HuH-7 (cell line): ENCODE data around the gene ZFP36L2.

Source experiments
- DNase-seq: peaks from one replicate; pipeline ENCODE4 v3.0.0; 2011; ENCODE audit warnings: low spot score

The ZFP36L2 gene

DNA sequence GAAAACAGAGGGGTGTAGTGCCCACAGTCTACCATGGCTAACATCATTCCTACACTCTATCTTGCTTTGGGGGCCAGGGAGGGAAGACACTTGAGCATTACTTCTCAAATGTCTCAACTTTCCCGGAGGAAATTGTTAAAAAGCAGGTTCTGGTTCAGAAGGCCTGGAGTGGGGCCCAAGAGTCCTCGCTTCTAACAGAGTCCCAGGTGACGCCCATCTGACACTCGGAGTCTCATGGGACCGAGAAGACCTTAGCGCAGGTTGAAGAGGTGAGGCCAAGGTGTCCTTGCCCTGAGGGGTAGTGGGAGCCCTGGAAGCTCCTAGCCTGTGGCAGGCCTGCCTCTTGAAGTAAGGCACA, 40.1 kb downstream of the ZFP36L2 start:
- no peak for DNase-seq

DNA sequence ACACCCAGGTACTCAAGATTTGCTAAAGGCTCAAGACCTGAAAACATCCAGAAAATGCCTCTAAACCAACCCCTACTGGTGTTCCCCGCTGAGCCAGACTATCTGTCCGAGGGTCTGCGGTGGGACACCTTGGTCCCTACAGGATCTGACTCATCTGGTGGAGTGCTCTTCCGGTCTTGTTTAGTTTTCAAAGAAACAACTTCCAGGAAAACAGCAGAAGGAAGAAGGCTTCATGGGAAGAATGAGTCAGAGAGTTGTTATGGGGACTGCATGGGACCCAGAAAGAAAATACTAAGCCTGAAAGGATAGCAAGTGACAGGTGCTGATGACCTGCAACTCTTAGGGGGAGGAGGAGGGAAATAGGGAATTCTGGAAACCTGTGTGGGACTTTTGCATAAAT, 41.3 kb downstream of the ZFP36L2 start:
- no peak for DNase-seq

DNA sequence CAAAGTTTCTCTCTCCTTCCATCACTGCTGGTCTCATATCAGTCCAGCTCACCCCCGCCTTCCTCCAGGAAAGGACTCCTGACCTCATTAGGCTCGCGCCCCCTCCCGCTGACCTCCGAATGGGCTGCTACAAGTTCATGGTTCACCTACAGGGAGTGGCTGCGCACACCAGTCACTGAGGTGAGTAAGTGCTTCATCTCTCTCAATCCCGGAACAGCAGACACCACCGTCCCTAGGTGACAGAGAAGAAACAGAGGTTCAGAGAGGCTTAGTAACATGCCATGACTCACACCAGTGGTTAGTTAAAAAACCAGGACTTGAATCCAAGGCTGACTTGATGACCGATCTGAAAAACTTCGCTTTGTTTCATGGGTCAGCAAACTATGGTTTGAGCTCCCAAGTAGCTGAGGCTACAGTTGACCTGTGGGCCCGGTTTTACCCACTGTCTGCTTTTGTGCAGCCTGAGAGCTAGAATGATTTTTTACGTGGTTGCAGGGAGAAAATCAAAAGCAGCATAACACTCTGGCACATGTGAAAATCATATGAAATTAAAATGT, 42.0 kb downstream of the ZFP36L2 start:
- DNase-seq, result no peak

DNA sequence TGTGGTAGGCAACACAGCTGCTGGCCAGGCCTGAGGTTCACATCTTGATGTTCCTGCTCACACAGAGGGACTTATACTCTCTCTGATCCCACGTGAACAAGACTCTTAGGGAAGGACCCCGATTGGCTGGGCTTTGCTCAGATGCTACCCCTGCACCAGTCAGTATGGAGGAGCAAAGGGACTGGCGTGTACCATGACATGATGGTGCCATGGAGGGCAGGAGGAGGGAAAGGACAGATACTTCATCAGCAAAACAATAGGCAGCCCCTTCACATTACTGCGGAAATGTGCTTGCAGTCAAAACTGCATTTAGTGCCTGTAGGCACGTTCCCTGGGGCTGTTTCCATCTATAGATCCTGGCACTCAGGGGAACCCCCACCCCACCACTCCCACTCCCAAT, 42.7 kb downstream of the ZFP36L2 start:
- no peak for DNase-seq

DNA sequence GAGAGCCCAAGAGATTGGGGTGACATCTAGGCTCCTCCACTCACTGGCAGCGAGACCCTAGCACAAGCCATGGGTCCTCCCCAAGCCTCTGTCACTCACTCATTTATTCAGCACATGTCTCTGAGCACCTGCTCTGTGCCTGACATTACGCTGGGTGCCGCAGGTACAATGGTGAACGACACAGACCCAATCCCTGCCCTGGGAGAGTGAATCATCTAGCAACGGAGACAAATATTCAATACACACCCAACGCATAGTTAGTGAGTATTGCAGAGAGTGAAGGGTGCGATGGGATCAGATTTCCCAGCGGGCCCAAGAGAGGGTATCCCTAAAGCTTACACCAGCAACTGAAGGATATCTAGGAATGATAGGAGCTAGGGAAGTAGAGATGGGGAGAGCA, 45.5 kb downstream of the ZFP36L2 start:
- DNase-seq, result no peak

DNA sequence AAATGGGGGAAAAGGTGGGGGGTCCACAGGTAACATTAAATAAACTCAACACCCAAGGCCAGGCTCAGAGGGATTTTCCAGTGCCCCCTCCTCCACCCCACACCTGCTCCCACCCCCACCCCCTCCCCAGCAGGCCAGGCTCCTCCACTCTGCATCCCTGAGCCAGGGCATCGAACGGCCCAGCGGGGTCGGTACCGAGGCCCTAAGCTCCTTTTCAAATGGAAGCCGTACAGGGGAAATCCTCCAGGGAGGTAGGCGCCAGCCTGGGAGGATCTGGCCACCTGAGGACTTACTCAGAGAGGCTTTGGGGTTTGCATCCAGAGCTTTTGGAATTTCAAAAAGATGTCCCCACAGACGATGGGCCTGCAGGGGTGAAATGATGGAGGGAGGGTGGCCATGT, 46.5 kb downstream of the ZFP36L2 start:
- DNase-seq, result no peak

DNA sequence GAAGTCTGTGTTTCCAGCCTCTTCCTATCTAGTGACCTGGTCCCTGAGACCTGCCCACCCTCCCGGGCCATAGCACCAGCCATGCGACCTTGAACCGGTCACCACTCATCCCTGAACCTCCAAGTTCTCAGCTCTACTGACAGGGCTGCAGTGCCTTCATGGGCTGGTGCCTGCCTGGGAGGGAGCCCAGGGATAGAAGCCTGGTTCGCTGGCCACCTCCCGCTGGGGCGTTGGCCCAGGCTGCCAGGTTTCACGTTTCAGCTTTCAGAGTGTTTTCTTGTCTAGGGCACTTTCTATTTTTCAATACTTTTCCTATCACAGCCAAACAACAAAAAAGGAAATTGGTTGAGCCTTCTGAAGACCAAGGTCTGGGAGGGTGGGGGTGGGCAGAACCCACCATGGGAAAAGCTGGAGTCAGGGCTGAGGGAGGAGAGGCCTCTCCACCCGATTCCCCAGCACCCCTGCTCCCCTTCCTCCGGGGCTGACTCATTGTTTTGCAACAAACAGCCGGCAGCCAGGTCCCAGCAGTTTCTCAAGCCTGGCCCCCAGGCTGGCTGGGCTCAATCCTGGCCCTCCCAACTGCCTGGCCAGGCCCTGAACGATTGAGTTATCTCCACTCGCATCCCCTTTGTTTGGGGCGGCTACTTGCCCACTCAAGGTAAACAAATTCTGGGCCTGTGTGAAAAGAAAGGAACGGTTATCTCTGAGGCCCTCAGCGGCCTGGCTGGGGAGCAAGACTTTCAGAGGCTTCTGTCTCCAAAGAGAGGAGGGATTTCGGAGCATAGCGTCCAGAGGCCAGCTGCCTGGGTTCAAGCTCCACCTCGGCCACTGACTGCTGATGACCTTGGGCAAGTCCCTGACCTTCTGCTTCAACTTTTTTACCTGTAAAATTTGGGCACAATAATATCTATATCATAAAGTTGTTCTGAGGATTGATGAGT, 47.5 kb downstream of the ZFP36L2 start:
- DNase-seq, result no peak

DNA sequence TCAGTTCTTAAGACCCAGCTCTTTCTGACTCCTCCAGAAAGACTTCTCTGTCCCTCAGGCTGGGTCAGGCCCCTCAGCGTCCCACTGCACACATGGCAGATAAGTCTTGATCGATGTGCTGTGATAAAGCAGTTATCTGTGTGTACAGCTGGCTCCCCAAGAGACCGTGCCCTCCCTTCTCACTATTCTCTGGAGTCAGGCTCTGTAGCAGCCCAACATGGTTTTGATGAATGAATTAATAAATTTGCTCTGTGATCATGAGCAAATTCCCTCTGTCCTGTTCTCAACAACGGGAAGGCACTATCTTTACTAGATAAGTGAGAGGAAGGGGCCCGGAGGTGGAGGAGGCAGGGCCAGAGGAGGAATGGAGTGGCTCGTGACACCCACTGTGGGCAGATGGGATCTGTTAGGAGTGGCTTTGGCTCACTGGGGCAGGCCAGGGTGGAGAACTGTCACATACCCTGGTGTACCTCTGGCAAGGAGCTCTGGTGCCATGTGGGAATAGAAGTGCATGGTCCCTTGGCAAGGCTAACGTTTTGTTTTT, 48.3 kb downstream of the ZFP36L2 start:
- no peak for DNase-seq

DNA sequence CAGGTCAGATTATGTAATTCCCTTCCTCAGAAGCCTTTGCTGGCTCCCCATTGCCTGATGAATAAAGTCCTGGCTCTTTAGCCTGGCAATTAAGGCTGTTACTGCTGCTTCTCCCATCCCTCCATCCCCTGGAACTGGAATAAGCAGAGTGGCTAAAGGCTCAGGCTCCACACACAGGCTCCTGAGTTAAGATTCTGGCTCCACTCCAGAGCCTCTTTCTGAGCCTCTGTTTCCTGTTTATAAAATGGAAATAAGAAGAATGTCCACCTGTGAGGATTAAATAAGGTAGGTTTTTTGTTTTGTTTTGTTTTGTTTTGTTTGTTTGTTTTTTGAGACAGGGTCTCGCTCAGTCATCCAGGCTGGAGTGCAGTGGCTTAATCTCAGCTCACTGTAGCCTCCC, 50.0 kb downstream of the ZFP36L2 start:
- DNase-seq, result no peak

DNA sequence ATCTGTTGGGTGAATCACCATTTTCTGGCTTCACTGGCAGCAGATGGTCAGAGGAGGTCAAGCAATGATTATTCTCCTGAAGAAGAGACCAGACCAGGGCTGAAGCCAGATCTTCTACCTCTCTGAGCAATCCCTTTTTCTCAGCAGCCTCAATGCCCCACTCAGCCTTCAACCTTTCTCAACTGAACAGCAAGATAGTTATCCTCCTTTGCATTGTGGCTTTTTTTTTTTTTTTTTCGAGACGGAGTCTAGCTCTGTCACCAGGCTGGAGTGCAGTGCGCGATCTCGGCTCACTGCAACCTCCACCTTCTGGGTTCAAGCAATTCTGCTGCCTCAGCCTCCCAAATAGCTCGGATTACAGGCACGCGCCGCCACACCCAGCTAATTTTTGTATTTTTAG, 50.5 kb downstream of the ZFP36L2 start:
- no peak for DNase-seq

DNA sequence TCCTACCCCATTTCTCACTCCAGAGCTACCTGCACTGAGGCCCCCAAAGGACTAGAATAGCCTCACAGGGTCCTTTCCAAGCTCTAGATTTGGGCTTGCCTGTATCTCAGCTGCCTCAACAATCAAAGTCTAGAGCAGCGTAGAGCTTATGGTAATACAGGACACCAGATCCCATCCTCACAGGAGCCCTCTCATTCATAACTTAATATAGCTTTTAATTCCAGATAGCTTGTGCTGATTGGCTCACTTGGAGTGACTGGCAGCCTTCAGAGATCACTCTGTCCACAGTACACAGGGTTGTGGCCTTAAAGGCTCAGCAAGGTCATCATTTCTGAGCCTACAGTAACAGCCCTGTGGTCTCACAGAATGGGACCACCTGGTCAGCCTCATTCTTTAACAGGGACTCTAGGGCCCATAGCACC, 51.4 kb downstream of the ZFP36L2 start:
- DNase-seq, result no peak

DNA sequence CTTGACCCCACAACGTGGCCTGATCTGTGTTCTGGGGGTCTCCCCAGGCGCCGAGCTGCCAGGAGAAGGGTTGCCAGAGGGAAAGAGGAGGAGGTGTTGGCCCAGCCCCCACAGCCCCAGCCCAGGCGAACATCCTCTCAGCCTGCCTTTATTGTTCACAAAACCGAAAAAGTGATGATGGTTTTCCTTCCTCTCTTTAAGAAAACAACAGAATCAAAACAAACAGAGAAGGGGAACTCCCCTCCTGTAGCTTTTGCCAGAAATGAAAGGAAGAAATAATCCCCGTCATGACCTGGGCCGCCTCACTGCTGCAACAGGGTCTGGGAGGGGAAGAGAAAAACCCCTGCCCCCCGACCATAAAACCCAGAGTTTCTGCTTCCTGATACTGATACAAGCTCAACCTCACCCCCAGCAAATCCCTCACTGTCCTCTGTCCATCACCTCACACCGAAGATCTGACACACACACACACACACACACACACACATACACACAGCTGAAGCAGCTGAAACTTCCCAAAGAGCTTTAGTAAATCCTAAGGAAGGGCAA, 52.0 kb downstream of the ZFP36L2 start:
- no peak for DNase-seq
